OCI-LY1 (cell line): ENCODE measurements around the gene MAPRE3.

ENCODE experiments used
- H2AFZ ChIP-seq: fragments of 200-600 bp; sonication (generic), shearing (Covaris generic); 2 replicates; pipeline ENCODE4 v1.6.0; 2014; ENCODE audit warnings: antibody characterized with exemption, mild to moderate bottlenecking, low read length
- H3F3A ChIP-seq: fragments of 200-600 bp; sonication (generic), shearing (Covaris generic); 2 replicates; pipeline ENCODE4 v1.6.0; 2014; ENCODE audit warnings: mild to moderate bottlenecking, antibody characterized with exemption, low read length, moderate library complexity; ENCODE audit not compliant: insufficient read depth
- H3K27ac ChIP-seq: fragments of 200-600 bp; sonication (generic); 2 replicates; pipeline ENCODE4 v1.5.1; 2014; ENCODE audit warnings: low read length, mixed run types, mild to moderate bottlenecking, low read depth; ENCODE audit not compliant: poor library complexity, severe bottlenecking
- H3K27me3 ChIP-seq: fragments of 200-600 bp; sonication (generic); 2 replicates; pipeline ENCODE4 v1.6.0; 2014; ENCODE audit warnings: antibody characterized with exemption, mild to moderate bottlenecking, low read length, moderate library complexity; ENCODE audit not compliant: insufficient read depth
- H3K36me3 ChIP-seq: fragments of 200-600 bp; sonication (generic); 2 replicates; pipeline ENCODE4 v1.6.1; 2014; ENCODE audit warnings: mild to moderate bottlenecking, antibody characterized with exemption, low read length, moderate library complexity, mixed read lengths; ENCODE audit not compliant: insufficient read depth
- H3K4me1 ChIP-seq: fragments of 200-600 bp; sonication (generic); 2 replicates; pipeline ENCODE4 v1.5.1; 2014; ENCODE audit warnings: mild to moderate bottlenecking, low read length, moderate library complexity; ENCODE audit not compliant: insufficient read depth, severe bottlenecking
- H3K4me2 ChIP-seq: fragments of 200-600 bp; sonication (generic), shearing (Covaris generic); 2 replicates; pipeline ENCODE4 v1.6.1; 2014; ENCODE audit warnings: low read length
- H3K4me3 ChIP-seq: fragments of 200-600 bp; sonication (generic); 2 replicates; pipeline ENCODE4 v1.5.1; 2014; ENCODE audit warnings: low read length, low read depth, mild to moderate bottlenecking, mixed read lengths; ENCODE audit not compliant: poor library complexity, severe bottlenecking
- H3K79me2 ChIP-seq: fragments of 200-600 bp; shearing (Covaris generic); 2 replicates; pipeline ENCODE4 v1.6.1; 2016; ENCODE audit warnings: mixed run types, low read length, mixed read lengths; ENCODE audit not compliant: insufficient read depth
- H3K9ac ChIP-seq: fragments of 200-600 bp; sonication (generic), shearing (Covaris generic); 2 replicates; pipeline ENCODE4 v1.6.1; 2014; ENCODE audit warnings: mild to moderate bottlenecking, low read length, mixed read lengths
- H3K9me2 ChIP-seq: fragments of 200-600 bp; sonication (generic), shearing (Covaris generic); 2 replicates; pipeline ENCODE4 v1.6.1; 2014; ENCODE audit warnings: low read depth, mild to moderate bottlenecking, low read length, mixed read lengths
- H3K9me3 ChIP-seq: fragments of 200-600 bp; shearing (Covaris generic); 2 replicates; pipeline ENCODE4 v1.6.1; 2014; ENCODE audit warnings: low read length, mixed read lengths
- H4K20me1 ChIP-seq: fragments of 200-600 bp; sonication (generic), shearing (Covaris generic); 2 replicates; pipeline ENCODE4 v1.6.0; 2016; ENCODE audit warnings: mild to moderate bottlenecking, low read length; ENCODE audit not compliant: insufficient read depth
- CTCF ChIP-seq: fragments of 200-600 bp; sonication (generic), shearing (Covaris generic); IDR thresholded peaks from 2 replicates; pipeline ENCODE4 v1.5.1; 2017; ENCODE audit warnings: mild to moderate bottlenecking, antibody characterized with exemption, low read length, moderate library complexity, mixed read lengths
- EZH2 ChIP-seq: fragments of 200-600 bp; sonication (generic), shearing (Covaris generic); IDR thresholded peaks from 2 replicates; pipeline ENCODE4 v1.8.0; 2017; ENCODE audit warnings: borderline replicate concordance, mixed run types, mild to moderate bottlenecking, antibody characterized with exemption, low read length, moderate library complexity, mixed read lengths

MAPRE3 gene

GRCh38 chr2:26924731-26925099 lies 45.7 kb upstream of the MAPRE3 start:
- H3K4me3 ChIP-seq = no peak overlapping the region

GRCh38 chr2:26925100-26925791 lies 45.2 kb upstream of the MAPRE3 start:
- no peak overlapping the region for H3K9ac ChIP-seq

More at GRCh38 chr2:26924731-26925099, 45.7 kb upstream of the MAPRE3 start:
- Histone ChIP-seq H3K36me3 (no peaks in the 10 kb centered on the region), H3K27ac (no peak overlapping the region), H3K4me1 (no peaks in the 10 kb centered on the region), H3K9me2 (no peaks in the 10 kb centered on the region), H3F3A (no peaks in the 10 kb centered on the region), H3K27me3 (peaks cover 4% of the 10 kb centered on the region; the same call in 1 of the 2 replicates), H3K9me3 (no peaks in the 10 kb centered on the region), H3K9ac (no peak overlapping the region), H3K4me2 (no peak overlapping the region), H3K79me2 (no peaks in the 10 kb centered on the region), H2AFZ (no peak overlapping the region), H4K20me1 (no peaks in the 10 kb centered on the region)
- TF ChIP-seq CTCF (no peak), EZH2 (no peak)

GRCh38 chr2:26927221-26927620 lies 43.2 kb upstream of the MAPRE3 start:
- Histone ChIP-seq H3K9me3 (no peaks in the 10 kb centered on the region), H3K4me3 (no peak overlapping the region), H2AFZ (no peak overlapping the region), H3F3A (no peaks in the 10 kb centered on the region), H3K36me3 (no peaks in the 10 kb centered on the region), H3K27me3 (no peaks in the 10 kb centered on the region; the same call in 1 of the 2 replicates), H3K79me2 (no peaks in the 10 kb centered on the region), H3K27ac (no peak overlapping the region), H3K9me2 (no peaks in the 10 kb centered on the region), H4K20me1 (no peaks in the 10 kb centered on the region), H3K9ac (no peak overlapping the region), H3K4me1 (no peaks in the 10 kb centered on the region), H3K4me2 (no peak overlapping the region)
- TF ChIP-seq CTCF (no peak), EZH2 (no peak)

More at GRCh38 chr2:26925100-26925791, 45.2 kb upstream of the MAPRE3 start:
- Histone ChIP-seq H3K79me2 (no peaks in the 10 kb centered on the region), H3K9me3 (no peaks in the 10 kb centered on the region), H3F3A (no peaks in the 10 kb centered on the region), H3K9me2 (no peaks in the 10 kb centered on the region), H3K36me3 (no peaks in the 10 kb centered on the region), H3K27me3 (peaks cover 4% of the 10 kb centered on the region; the same call in 1 of the 2 replicates), H3K4me1 (no peaks in the 10 kb centered on the region), H2AFZ (no peak overlapping the region), H4K20me1 (no peaks in the 10 kb centered on the region), H3K27ac (no peak overlapping the region), H3K4me3 (no peak overlapping the region), H3K4me2 (no peak overlapping the region)
- TF ChIP-seq EZH2 (no peak), CTCF (no peak)
